Kidney (tissue), 14 donors: Measurements from ENCODE around the gene AFF3. TPM values are rescaled to one million over a fixed set of nuclear protein-coding genes. Genes with fewer than 3 reads are reported as not detected.

ENCODE experiments used
- DNase-seq, 5 donors: peaks; one replicate each; pipeline ENCODE4 v3.0.0-alpha.2; 2013 to 2020
- FAIRE-seq: peaks from 2 replicates; lab custom pipeline; 2012; peaks lifted over from hg19 to GRCh38; lab: Jason Lieb, UNC
- H3K27ac ChIP-seq, 2 donors: one replicate each; pipeline ENCODE4 v1.7.0; 2013; ENCODE audit warnings: low read depth in 2 of 2, low read length in 2 of 2, inconsistent platforms in 1 of 2
- H3K27me3 ChIP-seq: one replicate; pipeline ENCODE4 v1.7.1; 2013; ENCODE audit warnings: low read length, inconsistent platforms; ENCODE audit not compliant: control insufficient read depth, insufficient read depth
- H3K36me3 ChIP-seq, 3 donors: one replicate each; pipeline versions ENCODE4 v1.7.0 to v1.7.1; 2013; ENCODE audit warnings: low read length in 3 of 3, control low read depth in 1 of 3, inconsistent platforms in 1 of 3; ENCODE audit not compliant: insufficient read depth in 3 of 3, control insufficient read depth in 2 of 3
- H3K4me1 ChIP-seq, 3 donors: one replicate each; pipeline versions ENCODE4 v1.7.0 to v1.7.1; 2013; ENCODE audit warnings: low read length in 3 of 3, inconsistent platforms in 1 of 3, low read depth in 1 of 3; ENCODE audit not compliant: control insufficient read depth in 2 of 3, insufficient read depth in 2 of 3
- H3K4me3 ChIP-seq, 3 donors: one replicate each; pipeline versions ENCODE4 v1.7.0 to v1.8.1; 2013; ENCODE audit warnings: low read length in 3 of 3, control low read depth in 1 of 3, inconsistent platforms in 1 of 3
- H3K9ac ChIP-seq, 3 donors: one replicate each; pipeline versions ENCODE4 v1.7.0 to v1.7.1; 2013; ENCODE audit warnings: low read length in 3 of 3, control low read depth in 1 of 3, inconsistent platforms in 1 of 3
- H3K9me3 ChIP-seq, 3 donors: one replicate each; pipeline versions ENCODE4 v1.7.0 to v1.7.1; 2013; ENCODE audit warnings: low read length in 3 of 3, control low read depth in 1 of 3, inconsistent platforms in 1 of 3; ENCODE audit not compliant: control insufficient read depth in 2 of 3, insufficient read depth in 1 of 3
- CTCF ChIP-seq: IDR thresholded peaks from 3 replicates; pipeline ENCODE4 v1.5.1; 2012; ENCODE audit warnings: mild to moderate bottlenecking, moderate library complexity, borderline replicate concordance; ENCODE audit not compliant: insufficient read depth; ENCODE audit errors: extremely low read depth
- intact Hi-C: fragments of 100-400 bp; cut with DNase I; formaldehyde crosslinking; loops from one replicate; pipeline ENCODE4 v1.11.1; 2022
- polyA plus RNA-seq: library from polyadenylated mRNA; stranded (reverse); fragments of 350-450 nt; fragmentation: Illumina TruSeq; extraction: RNeasy Lipid Tissue Mini Kit (QIAGEN cat#74804); gene quantifications from one replicate; pipeline ENCODE4 v1.2.3, GENCODE V29; 2014; ENCODE audit warnings: low read depth, low replicate concordance; ENCODE audit not compliant: insufficient read depth
- total RNA-seq: library from RNA; stranded (reverse); fragmentation: NEBNext Ultra II Directional; extraction: Animal tissue kit (Norgen Biotek cat#: 25700); gene quantifications from one replicate; pipeline ENCODE4 v1.2.1, GENCODE V29; 2021
- donor health status: control.
- donor health status: control.
- donor health status: control.
- donor health status: control.
- donor health status: control.
- donor health status: DM: yes; HTN: yes; CAD: no.
- donor health status: Normal renal cell carcinoma (clear cell type).

The AFF3 gene
- total and polyA plus RNA-seq, 2 donors from 2014 or later, result 0.65 to 11.0 TPM

GRCh38 chr2:99637159-99637697 is 505.2 kb downstream of the AFF3 start:
- Histone ChIP-seq H3K4me3 (no peak overlapping the region), H3K36me3 (no peaks in the 10 kb centered on the region), H3K9ac (no peak overlapping the region), H3K27me3 (no peaks in the 10 kb centered on the region), H3K9me3 (no peaks in the 10 kb centered on the region), H3K27ac (no peak overlapping the region), H3K4me1 (peaks cover 0 to 5% (median 4%) of the 10 kb centered on the region in 3 donors)
- intact Hi-C loops, result no loop called here
- TF ChIP-seq CTCF, result no peak
- DNase-seq (no peak), FAIRE-seq (no peak)

- no peaks in the 10 kb centered on the region for H3K9me3 ChIP-seq
- no peak overlapping the region for H3K27ac ChIP-seq
- no peaks in the 10 kb centered on the region for H3K27me3 ChIP-seq
- DNase-seq (peak; percentile 72 to 95 (median 83)), FAIRE-seq (no peak)
- H3K4me1 ChIP-seq, result peaks cover 0 to 5% (median 4%) of the 10 kb centered on the region in 3 donors
- H3K9ac ChIP-seq, result no peak overlapping the region
- no peaks in the 10 kb centered on the region for H3K36me3 ChIP-seq
- H3K4me3 ChIP-seq, result no peak overlapping the region
- no peak for TF ChIP-seq CTCF
- intact Hi-C loops, result no loop called here
These were observed 506.0 kb downstream of the AFF3 start for GRCh38 chr2:99636144-99637034.

GRCh38 chr2:99635710-99636109 is 506.7 kb downstream of the AFF3 start:
- no peak for FAIRE-seq
- no peak for DNase-seq

More at GRCh38 chr2:99635710-99636109, 506.7 kb downstream of the AFF3 start:
- no peaks in the 10 kb centered on the region for H3K27me3 ChIP-seq
- no peak overlapping the region for H3K9ac ChIP-seq
- H3K27ac ChIP-seq, result no peak overlapping the region
- H3K4me3 ChIP-seq, result no peak overlapping the region
- peaks cover 0 to 5% (median 4%) of the 10 kb centered on the region in 3 donors for H3K4me1 ChIP-seq
- intact Hi-C loops, result no loop called here
- no peaks in the 10 kb centered on the region for H3K9me3 ChIP-seq
- no peaks in the 10 kb centered on the region for H3K36me3 ChIP-seq
- TF ChIP-seq CTCF, result no peak
